ENCODE results near the gene TCF7. TPM values are rescaled to one million over a fixed set of nuclear protein-coding genes. Genes with fewer than 3 reads are reported as not detected.

TCF7 gene
- total RNA-seq, 1 donor from 2014 or later = 7.5 TPM

- Mint-ChIP-seq H3K27ac (no peak overlapping the region), H3K27me3 (ENCODE audit: low read depth) (peaks cover 55% of the 10 kb centered on the region), H3K4me1 (peaks cover 16% of the 10 kb centered on the region), H3K4me3 (no peak overlapping the region), H3K36me3 (no peaks in the 10 kb centered on the region), H3K9me3 (no peaks in the 10 kb centered on the region)
- TF ChIP-seq CTCF (IDR thresholded peaks at IDR 0.05; ENCODE audit: unreplicated experiment) = no peak
- no peak for DNase-seq (ENCODE audit: low spot score in 2 of 2, unreplicated experiment in 2 of 2)
Measured at GRCh38 chr5:134110382-134110781, 4.1 kb upstream of the TCF7 start.

GRCh38 chr5:134111741-134112647, 2.5 kb upstream of the TCF7 start:
- Mint-ChIP-seq H3K4me3 (no peak overlapping the region), H3K27me3 (ENCODE audit: low read depth) (peaks cover 58% of the 10 kb centered on the region), H3K36me3 (no peaks in the 10 kb centered on the region), H3K4me1 (peaks cover 16% of the 10 kb centered on the region), H3K27ac (no peak overlapping the region), H3K9me3 (no peaks in the 10 kb centered on the region)
- no peak for DNase-seq (ENCODE audit: low spot score in 2 of 2, unreplicated experiment in 2 of 2)
- no peak for TF ChIP-seq CTCF (IDR thresholded peaks at IDR 0.05; ENCODE audit: unreplicated experiment)

- Mint-ChIP-seq H3K9me3 (no peaks in the 10 kb centered on the region), H3K27me3 (ENCODE audit: low read depth) (peaks cover 51% of the 10 kb centered on the region), H3K36me3 (no peaks in the 10 kb centered on the region), H3K27ac (no peak overlapping the region), H3K4me3 (no peak overlapping the region), H3K4me1 (peaks cover 13% of the 10 kb centered on the region)
- no peak for DNase-seq (ENCODE audit: low spot score in 2 of 2, unreplicated experiment in 2 of 2)
- no peak for TF ChIP-seq CTCF (IDR thresholded peaks at IDR 0.05; ENCODE audit: unreplicated experiment)
Measured at GRCh38 chr5:134112726-134113362, 1.6 kb upstream of the TCF7 start.

GRCh38 chr5:134113363-134113889, 1.1 kb upstream of the TCF7 start:
- H3K9me3 Mint-ChIP-seq = no peaks in the 10 kb centered on the region
- TF ChIP-seq CTCF (IDR thresholded peaks at IDR 0.05; ENCODE audit: unreplicated experiment) = no peak

GRCh38 chr5:134114886-134115805, 665 bp downstream of the TCF7 start:
- no peak for TF ChIP-seq CTCF (IDR thresholded peaks at IDR 0.05; ENCODE audit: unreplicated experiment)
- Mint-ChIP-seq H3K36me3 (no peaks in the 10 kb centered on the region), H3K27me3 (ENCODE audit: low read depth) (peaks cover 46% of the 10 kb centered on the region), H3K9me3 (no peaks in the 10 kb centered on the region), H3K4me3 (peak overlapping the region; percentile 66), H3K27ac (no peak overlapping the region), H3K4me1 (peaks cover 13% of the 10 kb centered on the region)
- peak in 1 of 2 experiments; percentile 46 for DNase-seq (ENCODE audit: low spot score in 2 of 2, unreplicated experiment in 2 of 2)

More at GRCh38 chr5:134113363-134113889, 1.1 kb upstream of the TCF7 start:
- Mint-ChIP-seq H3K27ac (no peak overlapping the region), H3K36me3 (no peaks in the 10 kb centered on the region), H3K4me3 (peak overlapping the region; percentile 76), H3K4me1 (peaks cover 13% of the 10 kb centered on the region), H3K27me3 (ENCODE audit: low read depth) (peaks cover 47% of the 10 kb centered on the region)
- no peak for DNase-seq (ENCODE audit: low spot score in 2 of 2, unreplicated experiment in 2 of 2)
